Common myeloid progenitor, CD34-positive (primary cell): Measurements from ENCODE around the gene PEBP1.

Experiments
- CTCF ChIA-PET: fragments of 350-600 bp; sonication (Branson Sonifier 250); formaldehyde crosslinking; loops from one replicate; lab custom pipeline; 2021; ENCODE audit warnings: antibody characterized with exemption; lab: Charles Lee
- POLR2A ChIA-PET: fragments of 350-600 bp; sonication (Branson Sonifier 250); formaldehyde crosslinking; loops from one replicate; lab custom pipeline; 2021; ENCODE audit warnings: antibody characterized with exemption; lab: Charles Lee
- DNase-seq, 3 donors: peaks; one replicate each; pipeline versions ENCODE4 v3.0.0 to v3.0.0-alpha.2; 2013
- H3K27ac ChIP-seq, 2 experiments: 1 replicate in 1 of 2; 2 replicates in 1 of 2; pipeline ENCODE4 v1.7.0; 2013; ENCODE audit warnings: inconsistent platforms in 2 of 2, low read length in 2 of 2, mild to moderate bottlenecking in 2 of 2, low read depth in 1 of 2, moderate library complexity in 1 of 2; ENCODE audit not compliant: severe bottlenecking in 2 of 2, insufficient read depth in 1 of 2, poor library complexity in 1 of 2
- H3K27me3 ChIP-seq, 5 experiments: replicated peaks in 2 of 5; 1 replicate in 3 of 5; 2 replicates in 2 of 5; pipeline versions ENCODE4 v1.6.1 to v1.7.0; 2013; ENCODE audit warnings: low read length in 4 of 5, mild to moderate bottlenecking in 2 of 5, moderate library complexity in 2 of 5, inconsistent platforms in 1 of 5; ENCODE audit not compliant: insufficient read depth in 5 of 5, control insufficient read depth in 4 of 5
- H3K36me3 ChIP-seq, 4 experiments: 1 replicate in 2 of 4; 2 replicates in 2 of 4; pipeline versions ENCODE4 v1.6.1 to v1.7.0; 2013; ENCODE audit warnings: low read length in 3 of 4, control low read depth in 1 of 4, mild to moderate bottlenecking in 1 of 4; ENCODE audit not compliant: control insufficient read depth in 4 of 4, insufficient read depth in 4 of 4
- H3K4me1 ChIP-seq, 4 experiments: 1 replicate in 3 of 4; 2 replicates in 1 of 4; pipeline versions ENCODE4 v1.6.1 to v1.7.1; 2013; ENCODE audit warnings: low read length in 3 of 4, mild to moderate bottlenecking in 3 of 4, control low read depth in 1 of 4, inconsistent platforms in 1 of 4, moderate library complexity in 1 of 4; ENCODE audit not compliant: control insufficient read depth in 4 of 4, insufficient read depth in 4 of 4; ENCODE audit errors: control extremely low read depth in 1 of 4
- H3K4me3 ChIP-seq, 7 experiments: 1 replicate in 4 of 7; 2 replicates in 3 of 7; pipeline versions ENCODE4 v1.5.1 to v1.7.0; 2013; ENCODE audit warnings: mild to moderate bottlenecking in 7 of 7, low read length in 6 of 7, moderate library complexity in 6 of 7, inconsistent platforms in 2 of 7, low read depth in 2 of 7, control low read depth in 1 of 7; ENCODE audit not compliant: insufficient read depth in 4 of 7, control insufficient read depth in 1 of 7; ENCODE audit errors: extremely low read depth in 1 of 7
- H3K9me3 ChIP-seq, 5 experiments: 1 replicate in 4 of 5; 2 replicates in 1 of 5; pipeline versions ENCODE4 v1.6.1 to v1.7.1; 2013; ENCODE audit warnings: low read length in 4 of 5, mild to moderate bottlenecking in 2 of 5, inconsistent platforms in 1 of 5, low read depth in 1 of 5, moderate library complexity in 1 of 5; ENCODE audit not compliant: control insufficient read depth in 4 of 5, insufficient read depth in 2 of 5; ENCODE audit errors: control extremely low read depth in 1 of 5
- WGBS: methylation state at CpG from one replicate; pipeline ENCODE4 v1.1.5; 2013; ENCODE audit not compliant: insufficient coverage; 5-methylcytosine and 5-hydroxymethylcytosine counted together

PEBP1 gene

GRCh38 chr12:118145113-118145797 lies 9.3 kb downstream of the PEBP1 start:
- no peak overlapping the region for H3K27ac ChIP-seq
- no peak overlapping the region for H3K4me3 ChIP-seq
- H3K36me3 ChIP-seq = peaks cover 5 to 72% (median 36%) of the 10 kb centered on the region in 4 experiments
- no peaks in the 10 kb centered on the region for H3K4me1 ChIP-seq
- DNase-seq = no peak
- 98% methylated on average over 5 of the region's 7 CpGs for WGBS
- ChIA-PET CTCF (no interaction called here), POLR2A (no interaction called here)
- H3K27me3 ChIP-seq = no peaks in the 10 kb centered on the region
- no peaks in the 10 kb centered on the region for H3K9me3 ChIP-seq

DNA sequence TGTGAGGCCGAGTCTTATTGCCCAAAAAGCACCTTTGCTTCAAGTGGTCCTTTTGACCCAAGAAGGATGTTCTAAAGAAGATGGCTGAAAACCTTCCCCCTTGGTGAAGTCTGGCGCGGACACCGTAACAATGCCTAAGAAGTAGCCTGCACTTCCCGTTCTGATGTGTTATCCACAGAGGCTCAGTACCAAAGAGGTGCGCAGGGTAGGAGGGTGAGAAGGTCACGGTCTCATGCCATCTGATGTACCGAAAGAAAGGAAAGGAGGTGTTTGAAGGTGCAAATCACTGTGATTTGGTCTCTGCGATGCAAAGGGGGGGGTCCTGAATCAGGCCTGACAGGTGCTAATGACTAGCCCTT lies 9.9 kb downstream of the PEBP1 start:
- Histone ChIP-seq H3K36me3 (peaks cover 5 to 71% (median 34%) of the 10 kb centered on the region in 4 experiments), H3K27me3 (no peaks in the 10 kb centered on the region), H3K4me1 (no peaks in the 10 kb centered on the region), H3K27ac (no peak overlapping the region), H3K4me3 (no peak overlapping the region), H3K9me3 (no peaks in the 10 kb centered on the region)
- CTCF ChIA-PET = no interaction called here
- POLR2A ChIA-PET = no interaction called here
- DNase-seq = no peak
- WGBS = 92% methylated on average over 8 of the region's 9 CpGs

GRCh38 chr12:118148287-118148686 lies 12.4 kb downstream of the PEBP1 start:
- ChIA-PET POLR2A (no interaction called here), CTCF (interaction anchor here (1.5 kb wide), 1 partner anchor 12 kb away, joined by 4 read pairs; the partner anchor contains the start of gene PEBP1)
- Histone ChIP-seq H3K4me3 (no peak overlapping the region), H3K36me3 (peaks cover 15 to 76% (median 47%) of the 10 kb centered on the region in 4 experiments), H3K27me3 (no peaks in the 10 kb centered on the region), H3K27ac (no peak overlapping the region), H3K4me1 (no peaks in the 10 kb centered on the region), H3K9me3 (no peaks in the 10 kb centered on the region)
- DNase-seq = no peak
- no CpG with 5 or more reads among the region's 5 CpGs for whole genome bisulfite sequencing

DNA sequence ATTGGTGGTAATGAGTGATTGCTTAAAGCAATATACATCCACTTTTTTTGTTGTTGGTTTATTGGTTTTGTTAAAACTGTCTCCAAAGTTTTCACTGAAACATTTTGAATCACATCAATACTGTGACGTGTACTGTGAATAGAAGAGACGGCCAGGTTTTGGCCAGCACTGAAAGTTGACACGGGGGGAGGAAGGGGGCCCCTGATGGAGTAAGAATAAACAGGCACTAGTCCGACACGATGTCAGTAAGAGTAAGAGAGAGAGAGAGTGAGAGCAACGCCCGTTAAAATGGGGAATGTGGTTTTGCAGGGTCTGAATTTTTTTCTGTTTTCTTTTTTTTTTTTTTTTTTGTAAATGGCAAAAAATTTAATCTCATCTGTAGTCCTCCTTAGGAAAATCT lies 14.7 kb downstream of the PEBP1 start:
- Histone ChIP-seq H3K9me3 (no peaks in the 10 kb centered on the region), H3K4me3 (no peak overlapping the region), H3K36me3 (peaks cover 16 to 62% (median 40%) of the 10 kb centered on the region in 4 experiments), H3K4me1 (no peaks in the 10 kb centered on the region), H3K27ac (no peak overlapping the region), H3K27me3 (no peaks in the 10 kb centered on the region)
- ChIA-PET CTCF (interaction anchor here (0.8 to 2.4 kb wide), 2 partner anchors 11 to 226 kb away, joined by 3 to 9 read pairs; partner anchors contain the start of gene SUDS3), POLR2A (no interaction called here)
- DNase-seq = no peak
- 95% methylated on average over 3 of the region's 7 CpGs for WGBS

- CTCF ChIA-PET = interaction anchor here (0.8 to 2.7 kb wide), 3 partner anchors 10 to 225 kb away, joined by 3 to 10 read pairs (median 9); partner anchors contain the start of gene SUDS3
- Histone ChIP-seq H3K4me1 (no peaks in the 10 kb centered on the region), H3K36me3 (peaks cover 16 to 65% (median 46%) of the 10 kb centered on the region in 4 experiments), H3K27me3 (no peaks in the 10 kb centered on the region), H3K4me3 (no peak overlapping the region), H3K9me3 (no peaks in the 10 kb centered on the region), H3K27ac (no peak overlapping the region)
- WGBS = 97% methylated on average over 4 of the region's 5 CpGs
- no peak for DNase-seq
- POLR2A ChIA-PET = no interaction called here
Measured at GRCh38 chr12:118151755-118152154, 15.8 kb downstream of the PEBP1 start.

- Histone ChIP-seq H3K4me1 (no peaks in the 10 kb centered on the region), H3K4me3 (no peak overlapping the region), H3K27ac (no peak overlapping the region), H3K9me3 (no peaks in the 10 kb centered on the region), H3K36me3 (peaks cover 38 to 85% (median 70%) of the 10 kb centered on the region in 4 experiments), H3K27me3 (no peaks in the 10 kb centered on the region)
- ChIA-PET POLR2A (no interaction called here), CTCF (interaction anchor here (1.4 to 3.4 kb wide), 2 partner anchors 8 to 216 kb away, joined by 4 to 10 read pairs; partner anchors contain the start of gene SUDS3)
- no peak for DNase-seq
- WGBS = 100% methylated on average over 2 of the region's 3 CpGs
Measured at GRCh38 chr12:118160536-118160935, 24.6 kb downstream of the PEBP1 start.

DNA sequence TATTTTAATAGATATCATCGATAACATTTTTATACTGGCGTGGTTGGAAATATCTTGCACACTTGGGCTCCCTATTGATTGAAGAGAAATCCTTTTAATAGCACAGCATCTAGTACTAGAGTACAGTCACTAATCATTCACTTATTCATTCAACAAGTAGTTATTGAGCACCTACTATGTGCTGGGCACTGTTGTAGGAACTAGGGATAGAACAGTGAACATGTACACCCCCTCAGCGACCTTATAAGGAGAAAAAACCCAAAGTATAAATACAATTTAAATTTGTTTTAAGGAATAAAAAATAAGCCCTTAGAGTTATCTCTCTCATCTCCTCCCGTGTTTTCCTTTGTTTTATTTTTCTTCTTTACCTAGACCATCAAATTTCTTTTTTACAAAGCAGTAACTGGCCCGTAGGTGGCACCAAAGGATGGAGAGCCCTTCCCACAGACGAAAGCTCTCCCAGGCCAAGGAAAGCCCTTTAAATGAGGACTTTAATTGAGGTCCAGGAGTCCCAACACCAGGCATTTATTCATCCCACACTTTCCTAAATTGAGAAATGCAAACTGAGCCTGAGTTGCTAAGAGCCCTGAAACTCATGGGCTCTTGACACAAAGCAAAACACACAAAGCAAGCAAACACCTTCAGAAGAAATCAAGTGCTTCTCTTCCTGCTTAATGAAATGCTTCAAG lies 29.0 kb downstream of the PEBP1 start:
- 63% methylated on average over 2 of the region's 6 CpGs for WGBS
- Histone ChIP-seq H3K9me3 (no peaks in the 10 kb centered on the region), H3K4me1 (no peaks in the 10 kb centered on the region), H3K27me3 (no peaks in the 10 kb centered on the region), H3K4me3 (no peak overlapping the region), H3K36me3 (peaks cover 37 to 68% (median 53%) of the 10 kb centered on the region in 4 experiments), H3K27ac (no peak overlapping the region)
- DNase-seq = peak in 1 of 3 donors; percentile 12
- ChIA-PET CTCF (interaction anchor here (0.9 to 3.2 kb wide), 7 partner anchors 10 to 213 kb away, joined by 3 to 12 read pairs (median 6); no protein-coding TSS in a partner anchor), POLR2A (no interaction called here)
